Testis (tissue), 2 donors: Measurements from ENCODE around the gene CFB.

Experiments
- CTCF ChIP-seq, 3 experiments: fragments of 450-650 bp in 2 of 3; fragments of 200-600 bp in 1 of 3; sonication (generic) in 1 of 3; IDR thresholded peaks; one replicate each; pipeline ENCODE4 v1.5.1; 2016 to 2019; ENCODE audit warnings: antibody characterized with exemption in 3 of 3, mild to moderate bottlenecking in 2 of 3, moderate library complexity in 1 of 3
- POLR2A ChIP-seq: fragments of 450-650 bp; IDR thresholded peaks from one replicate; pipeline ENCODE4 v1.6.1; 2017; ENCODE audit warnings: antibody characterized with exemption, mild to moderate bottlenecking, moderate library complexity

- TF ChIP-seq CTCF (IDR thresholded peaks at IDR 0.05) = no peak
- no peak for TF ChIP-seq POLR2A
These were observed 23.2 kb downstream of the CFB start for GRCh38 chr6:31968791-31969711.
